AG09319 (cell line): Measurements from ENCODE around the gene PTH.
A peak's percentile ranks its signal among the peaks of the same experiment; 100 is the strongest.

ENCODE experiments used
- DNase-seq: peaks from one replicate; pipeline ENCODE4 v3.0.0-alpha.2; 2010; ENCODE audit warnings: low read depth; ENCODE audit errors: extremely low read depth
- TF ChIP-seq, protein P1 (sequence below): IDR thresholded peaks from 2 replicates; pipeline ENCODE4 v1.5.1; 2011; ENCODE audit warnings: low read depth, mild to moderate bottlenecking, inconsistent platforms, low read length, moderate library complexity

PTH gene

DNA sequence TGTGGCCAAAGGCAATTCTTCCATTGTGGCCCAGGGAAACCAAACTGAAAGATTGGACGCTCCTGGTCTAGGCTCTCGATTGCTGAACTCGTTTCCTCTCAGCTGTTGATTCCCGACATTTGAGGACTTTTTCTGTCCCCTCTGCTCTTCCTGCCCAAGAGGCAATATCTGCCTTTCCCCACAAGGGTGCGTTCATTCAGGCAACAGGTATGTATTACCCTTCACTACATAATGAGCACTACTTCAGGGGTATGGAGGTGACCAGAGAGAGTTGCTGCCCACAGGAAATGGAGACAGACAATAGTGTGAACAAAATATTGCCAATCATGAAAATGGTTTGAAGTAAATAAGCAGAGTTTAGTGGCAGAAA is 8.2 kb downstream of the PTH start:
- TF ChIP-seq, protein P1, sequence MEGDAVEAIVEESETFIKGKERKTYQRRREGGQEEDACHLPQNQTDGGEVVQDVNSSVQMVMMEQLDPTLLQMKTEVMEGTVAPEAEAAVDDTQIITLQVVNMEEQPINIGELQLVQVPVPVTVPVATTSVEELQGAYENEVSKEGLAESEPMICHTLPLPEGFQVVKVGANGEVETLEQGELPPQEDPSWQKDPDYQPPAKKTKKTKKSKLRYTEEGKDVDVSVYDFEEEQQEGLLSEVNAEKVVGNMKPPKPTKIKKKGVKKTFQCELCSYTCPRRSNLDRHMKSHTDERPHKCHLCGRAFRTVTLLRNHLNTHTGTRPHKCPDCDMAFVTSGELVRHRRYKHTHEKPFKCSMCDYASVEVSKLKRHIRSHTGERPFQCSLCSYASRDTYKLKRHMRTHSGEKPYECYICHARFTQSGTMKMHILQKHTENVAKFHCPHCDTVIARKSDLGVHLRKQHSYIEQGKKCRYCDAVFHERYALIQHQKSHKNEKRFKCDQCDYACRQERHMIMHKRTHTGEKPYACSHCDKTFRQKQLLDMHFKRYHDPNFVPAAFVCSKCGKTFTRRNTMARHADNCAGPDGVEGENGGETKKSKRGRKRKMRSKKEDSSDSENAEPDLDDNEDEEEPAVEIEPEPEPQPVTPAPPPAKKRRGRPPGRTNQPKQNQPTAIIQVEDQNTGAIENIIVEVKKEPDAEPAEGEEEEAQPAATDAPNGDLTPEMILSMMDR, result peak; percentile 9
- no peak for DNase-seq

DNA sequence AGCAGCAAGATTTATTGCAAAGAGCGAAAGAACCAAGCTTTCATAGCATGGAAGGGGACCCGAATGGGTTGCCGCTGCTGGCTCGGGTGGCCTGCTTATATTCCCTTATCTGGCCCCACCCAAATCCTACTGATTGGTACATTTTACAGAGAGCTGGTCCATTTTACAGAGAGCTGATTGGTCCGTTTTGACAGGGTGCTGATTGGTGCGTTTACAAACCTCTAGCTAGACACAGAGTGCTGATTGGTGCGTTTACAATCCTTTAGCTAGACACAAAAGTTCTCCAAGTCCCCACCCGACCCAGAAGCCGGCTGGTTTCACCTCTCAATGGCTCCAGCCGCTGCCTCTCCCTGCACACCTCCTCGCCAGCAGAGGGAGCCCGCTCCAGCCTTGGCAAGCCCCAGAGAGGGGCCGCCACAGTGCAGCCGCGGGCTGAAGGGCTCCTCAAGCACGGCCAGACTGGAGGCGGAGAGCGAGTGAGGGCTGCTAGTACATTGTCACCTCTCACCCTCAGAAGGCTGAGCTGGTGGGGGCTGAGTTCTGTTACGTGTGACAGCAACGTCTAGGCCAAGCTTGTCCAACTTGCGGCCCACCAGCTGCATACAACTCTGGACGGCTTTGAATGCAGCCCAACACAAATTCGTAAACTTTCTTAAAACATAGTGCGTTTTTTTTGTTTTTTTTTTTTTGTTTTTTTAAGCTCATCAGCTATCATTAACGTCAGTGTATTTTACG is 8.7 kb downstream of the PTH start:
- DNase-seq, result no peak
- TF ChIP-seq, protein P1, result peak; percentile 16

DNA sequence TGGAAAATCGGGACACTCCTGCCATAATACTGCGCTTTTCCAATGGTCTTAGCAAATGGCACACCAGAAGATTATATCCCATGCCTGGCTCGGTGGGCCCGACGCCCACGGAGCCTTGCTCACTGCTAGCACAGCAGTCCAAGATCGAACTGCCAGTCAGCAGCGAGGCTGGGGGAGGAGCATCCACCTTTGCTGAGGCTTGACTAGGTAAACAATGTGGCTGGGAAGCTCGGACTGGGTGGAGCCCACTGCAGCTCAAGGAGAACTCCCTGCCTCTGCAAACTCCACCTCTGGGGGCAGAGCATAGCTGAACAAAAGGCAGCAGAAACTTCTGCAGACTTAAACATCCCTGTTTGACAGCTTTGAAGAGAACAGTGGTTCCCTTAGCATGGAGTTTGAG is 15.6 kb downstream of the PTH start:
- TF ChIP-seq, protein P1, result no peak
- no peak for DNase-seq

DNA sequence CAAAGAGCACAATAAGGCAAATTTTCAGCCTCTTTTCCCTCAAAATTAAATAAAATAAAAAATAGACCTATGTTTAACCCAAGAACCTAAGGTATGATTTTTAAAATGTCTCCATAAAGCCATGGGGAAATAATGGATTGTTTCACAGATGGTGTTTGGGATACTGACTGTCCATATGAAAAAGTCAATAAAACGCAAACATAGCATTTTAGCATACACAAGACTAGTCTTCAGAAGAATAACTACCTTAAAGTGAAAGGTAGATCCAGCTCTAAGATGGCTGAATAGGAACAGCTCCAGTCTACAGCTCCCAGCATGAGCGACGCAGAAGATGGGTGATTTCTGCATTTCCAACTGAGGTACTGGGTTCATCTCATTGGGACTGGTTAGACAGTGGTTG is 16.1 kb downstream of the PTH start:
- DNase-seq, result no peak
- TF ChIP-seq, protein P1, result no peak

DNA sequence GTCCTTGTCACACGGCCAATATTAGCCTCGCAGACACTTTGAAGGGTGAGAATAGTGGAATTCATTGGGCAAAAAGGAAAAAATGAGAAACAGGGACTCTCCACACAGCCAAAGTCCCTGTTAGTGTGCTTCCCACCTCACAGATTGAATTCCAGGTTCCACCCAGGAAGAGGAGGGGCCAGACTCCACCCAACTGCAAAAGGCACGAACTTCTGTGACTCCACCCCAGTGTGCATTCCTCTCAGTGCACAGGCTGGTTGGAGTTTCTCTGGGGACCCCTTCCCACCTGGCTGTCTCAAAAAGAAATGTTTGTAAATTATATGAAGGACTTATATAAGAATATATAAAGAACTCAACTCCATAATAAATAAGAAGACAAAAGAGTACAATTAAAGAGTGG is 20.7 kb downstream of the PTH start:
- DNase-seq, result no peak
- TF ChIP-seq, protein P1, result no peak

DNA sequence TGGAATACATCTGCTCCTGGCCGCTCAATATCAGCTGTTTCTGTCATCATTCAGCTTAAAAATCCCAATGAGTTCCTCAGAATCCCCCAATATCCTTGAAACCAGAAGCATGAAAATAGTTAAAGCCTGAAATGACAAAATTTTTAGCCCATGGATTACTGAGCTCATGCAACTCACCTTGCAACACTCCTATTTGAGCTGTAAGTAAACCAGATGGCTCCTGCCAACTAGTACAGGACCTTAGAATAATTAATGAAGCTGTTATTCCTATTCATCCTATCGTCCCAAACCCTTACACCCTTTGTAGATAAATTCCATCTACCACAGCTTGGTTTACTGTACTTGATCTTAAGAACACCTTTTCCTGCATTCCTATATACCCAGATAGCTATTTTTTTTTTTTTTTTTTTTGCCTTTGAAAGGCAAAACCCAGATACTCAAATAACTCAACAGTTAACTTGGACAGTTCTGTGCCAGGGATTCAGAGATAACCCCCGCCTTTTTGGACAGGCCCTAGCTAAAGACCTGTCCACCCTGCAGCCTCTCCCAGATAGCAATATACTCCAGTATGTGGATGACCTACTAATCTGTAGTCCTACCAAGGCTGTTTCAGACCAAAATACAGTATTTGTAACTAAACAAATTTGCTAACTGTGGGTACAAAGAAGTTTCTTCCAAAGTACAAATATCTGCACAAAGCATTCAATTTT is 22.6 kb downstream of the PTH start:
- TF ChIP-seq, protein P1, result no peak
- no peak for DNase-seq

DNA sequence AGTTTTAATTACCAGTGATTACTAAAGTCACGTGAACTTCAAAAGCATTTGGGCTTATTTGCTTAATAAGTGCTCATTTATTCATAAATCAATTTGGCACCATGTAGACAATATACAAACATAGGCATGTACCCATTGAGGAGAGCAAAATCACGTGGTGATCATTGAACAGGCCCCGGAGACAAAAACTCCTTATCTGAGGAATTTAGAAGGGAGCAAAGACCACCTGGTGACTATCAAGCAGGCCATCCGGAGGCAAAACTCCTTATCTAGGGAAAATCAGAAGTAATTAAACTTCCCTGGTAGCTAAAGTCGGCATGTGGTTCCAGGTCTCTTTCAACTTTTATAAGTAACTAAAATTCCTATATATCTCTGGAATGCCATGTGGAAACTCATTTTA is 27.0 kb downstream of the PTH start:
- DNase-seq, result no peak
- TF ChIP-seq, protein P1, result no peak
